Osteoblast (primary cell): ENCODE data around the gene ATG14. TPM values are rescaled to one million over a fixed set of nuclear protein-coding genes. Genes with fewer than 3 reads are reported as not detected.

Source experiments
- DNase-seq: peaks from one replicate; pipeline ENCODE4 v3.0.0; 2011; ENCODE audit warnings: low spot score, mixed read lengths; ENCODE audit not compliant: insufficient read length; ENCODE audit errors: missing footprints
- H2AFZ ChIP-seq: 2 replicates; pipeline ENCODE4 v1.6.0; 2011; ENCODE audit warnings: mild to moderate bottlenecking, low read length
- H3K27ac ChIP-seq: 2 replicates; pipeline ENCODE4 v1.5.1; 2011; ENCODE audit warnings: mild to moderate bottlenecking, low read depth, low read length, moderate library complexity
- H3K27me3 ChIP-seq: 2 replicates; pipeline ENCODE4 v1.6.0; 2012; ENCODE audit warnings: mild to moderate bottlenecking, control low read depth, inconsistent platforms, low read length, moderate library complexity; ENCODE audit not compliant: insufficient read depth
- H3K36me3 ChIP-seq: 2 replicates; pipeline ENCODE4 v1.5.1; 2011; ENCODE audit warnings: mild to moderate bottlenecking, low read length, control low read depth, moderate library complexity; ENCODE audit not compliant: insufficient read depth
- H3K4me1 ChIP-seq: 2 replicates; pipeline ENCODE4 v1.5.1; 2011; ENCODE audit warnings: mild to moderate bottlenecking, low read length, control low read depth, moderate library complexity; ENCODE audit not compliant: insufficient read depth
- H3K4me2 ChIP-seq: 2 replicates; pipeline ENCODE4 v1.6.0; 2011; ENCODE audit warnings: mild to moderate bottlenecking, low read length; ENCODE audit not compliant: insufficient read depth
- H3K4me3 ChIP-seq: fragments of 200-600 bp; sonication (generic); 3 replicates; pipeline ENCODE4 v1.5.1; 2012; ENCODE audit warnings: mild to moderate bottlenecking, low read length, inconsistent platforms; ENCODE audit not compliant: insufficient read depth
- H3K79me2 ChIP-seq: 2 replicates; pipeline ENCODE4 v1.6.0; 2012; ENCODE audit warnings: mild to moderate bottlenecking, low read length, control low read depth, inconsistent platforms; ENCODE audit not compliant: insufficient read depth
- H3K9me3 ChIP-seq: 2 replicates; pipeline ENCODE4 v1.5.1; 2011; ENCODE audit warnings: low read depth, low read length, control low read depth
- H4K20me1 ChIP-seq: 2 replicates; pipeline ENCODE4 v1.6.0; 2012; ENCODE audit warnings: mild to moderate bottlenecking, low read length, control low read depth; ENCODE audit not compliant: insufficient read depth
- total RNA-seq: library from RNA; depleted of rRNA; stranded (reverse); fragments of >200 nt; gene quantifications from 2 replicates; pipeline ENCODE4 v1.2.3, GENCODE V29; 2012
- TF ChIP-seq, protein P1 (sequence below): IDR thresholded peaks from 2 replicates; pipeline ENCODE4 v1.5.1; 2011; ENCODE audit warnings: mild to moderate bottlenecking, low read depth, low read length, moderate library complexity; ENCODE audit errors: extremely low read depth

Gene ATG14
- total RNA-seq, 1 donor = 21.7 TPM

DNA sequence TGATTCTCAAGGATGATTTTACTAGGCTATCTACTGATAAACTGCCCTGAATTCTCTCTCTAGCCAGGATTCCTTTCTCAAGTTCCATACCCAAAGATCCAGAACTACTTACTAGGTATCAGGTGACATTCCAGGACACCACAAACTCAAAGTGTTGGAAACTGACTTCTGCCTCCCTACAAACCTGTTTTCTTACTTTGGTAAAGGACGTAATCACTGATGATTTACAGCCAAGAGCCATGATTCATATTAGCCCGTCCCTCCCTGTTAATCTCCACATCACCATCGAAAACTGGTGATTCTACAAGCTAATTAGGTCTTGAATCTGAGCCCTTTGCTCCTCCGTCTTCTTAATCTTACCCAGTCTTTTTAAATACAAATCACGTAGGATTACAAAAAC is 1.0 kb upstream of the ATG14 start:
- Histone ChIP-seq H4K20me1 (no peaks in the 10 kb centered on the region), H3K4me2 (peak overlapping the region; percentile 100), H3K27me3 (peaks cover 21% of the 10 kb centered on the region), H3K4me3 (peak overlapping the region; percentile 97), H3K27ac (no peak overlapping the region), H2AFZ (peak overlapping the region; percentile 99), H3K9me3 (no peaks in the 10 kb centered on the region), H3K36me3 (no peaks in the 10 kb centered on the region), H3K79me2 (peaks cover 44% of the 10 kb centered on the region), H3K4me1 (peaks cover 23% of the 10 kb centered on the region)
- DNase-seq = no peak
- TF ChIP-seq, protein P1, sequence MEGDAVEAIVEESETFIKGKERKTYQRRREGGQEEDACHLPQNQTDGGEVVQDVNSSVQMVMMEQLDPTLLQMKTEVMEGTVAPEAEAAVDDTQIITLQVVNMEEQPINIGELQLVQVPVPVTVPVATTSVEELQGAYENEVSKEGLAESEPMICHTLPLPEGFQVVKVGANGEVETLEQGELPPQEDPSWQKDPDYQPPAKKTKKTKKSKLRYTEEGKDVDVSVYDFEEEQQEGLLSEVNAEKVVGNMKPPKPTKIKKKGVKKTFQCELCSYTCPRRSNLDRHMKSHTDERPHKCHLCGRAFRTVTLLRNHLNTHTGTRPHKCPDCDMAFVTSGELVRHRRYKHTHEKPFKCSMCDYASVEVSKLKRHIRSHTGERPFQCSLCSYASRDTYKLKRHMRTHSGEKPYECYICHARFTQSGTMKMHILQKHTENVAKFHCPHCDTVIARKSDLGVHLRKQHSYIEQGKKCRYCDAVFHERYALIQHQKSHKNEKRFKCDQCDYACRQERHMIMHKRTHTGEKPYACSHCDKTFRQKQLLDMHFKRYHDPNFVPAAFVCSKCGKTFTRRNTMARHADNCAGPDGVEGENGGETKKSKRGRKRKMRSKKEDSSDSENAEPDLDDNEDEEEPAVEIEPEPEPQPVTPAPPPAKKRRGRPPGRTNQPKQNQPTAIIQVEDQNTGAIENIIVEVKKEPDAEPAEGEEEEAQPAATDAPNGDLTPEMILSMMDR = no peak

GRCh38 chr14:55410876-55411275 is 754 bp downstream of the ATG14 start:
- Histone ChIP-seq H3K79me2 (peaks cover 58% of the 10 kb centered on the region), H3K36me3 (no peaks in the 10 kb centered on the region), H4K20me1 (no peaks in the 10 kb centered on the region), H3K4me3 (peak overlapping the region; percentile 97), H3K4me1 (peaks cover 23% of the 10 kb centered on the region), H3K9me3 (no peaks in the 10 kb centered on the region), H2AFZ (peak overlapping the region; percentile 99), H3K4me2 (peak overlapping the region; percentile 100), H3K27ac (peak overlapping the region; percentile 88), H3K27me3 (peaks cover 16% of the 10 kb centered on the region)
- DNase-seq = no peak
- TF ChIP-seq, protein P1 = no peak

- Histone ChIP-seq H3K79me2 (peaks cover 78% of the 10 kb centered on the region), H3K4me2 (no peak overlapping the region)
- TF ChIP-seq, protein P1 = no peak
These were observed 7.3 kb downstream of the ATG14 start for GRCh38 chr14:55404173-55404854.

GRCh38 chr14:55401751-55402150 is 9.9 kb downstream of the ATG14 start:
- Histone ChIP-seq H3K9me3 (no peaks in the 10 kb centered on the region), H3K27ac (no peak overlapping the region), H4K20me1 (peaks cover 12% of the 10 kb centered on the region), H3K4me1 (peaks cover 14% of the 10 kb centered on the region), H2AFZ (no peak overlapping the region), H3K4me3 (no peak overlapping the region), H3K4me2 (no peak overlapping the region), H3K27me3 (no peaks in the 10 kb centered on the region), H3K79me2 (peaks cover 61% of the 10 kb centered on the region), H3K36me3 (no peaks in the 10 kb centered on the region)
- TF ChIP-seq, protein P1 = no peak
- DNase-seq = no peak

More at GRCh38 chr14:55404173-55404854, 7.3 kb downstream of the ATG14 start:
- Histone ChIP-seq H3K27me3 (no peaks in the 10 kb centered on the region), H3K27ac (no peak overlapping the region), H3K4me3 (no peak overlapping the region), H4K20me1 (peaks cover 12% of the 10 kb centered on the region), H2AFZ (no peak overlapping the region), H3K36me3 (no peaks in the 10 kb centered on the region), H3K9me3 (no peaks in the 10 kb centered on the region), H3K4me1 (peaks cover 5% of the 10 kb centered on the region)
- no peak for DNase-seq
